Activated T-cell treated with anti-CD3 and anti-CD28 coated beads, Interleukin-2, amount 50 U/mL, for 4 hours (primary cell): Measurements from ENCODE around the gene FAR2. TPM values are rescaled to one million over a fixed set of nuclear protein-coding genes. Genes with fewer than 3 reads are reported as not detected.

Experiments used
- ATAC-seq, 2 donors: fragments of 200-7000 bp; cut with Tn5 transposase; one replicate each; pipeline ENCODE4 v1.10.0; 2021
- DNase-seq: peaks from one replicate; pipeline ENCODE4 v3.0.0-alpha.2; 2020
- H3K27me3 Mint-ChIP-seq: one replicate; pipeline ENCODE4 v1.8.0; 2021; ENCODE audit warnings: low read depth, mixed read lengths
- H3K36me3 Mint-ChIP-seq: one replicate; pipeline ENCODE4 v1.8.0; 2022; ENCODE audit warnings: mixed read lengths; ENCODE audit not compliant: insufficient read depth
- H3K4me1 Mint-ChIP-seq: one replicate; pipeline ENCODE4 v1.8.0; 2021; ENCODE audit warnings: low read depth, mixed read lengths
- H3K4me3 Mint-ChIP-seq: one replicate; pipeline ENCODE4 v1.8.0; 2021; ENCODE audit warnings: mild to moderate bottlenecking, moderate library complexity, mixed read lengths
- H3K9me3 Mint-ChIP-seq: one replicate; pipeline ENCODE4 v1.8.0; 2021; ENCODE audit warnings: mixed read lengths
- total RNA-seq, 3 donors: library from RNA; stranded (reverse); gene quantifications; one replicate each; pipeline ENCODE4 v1.2.1, GENCODE V29; 2021

Gene FAR2
- total RNA-seq, 3 donors from 2014 or later, result 2.5 to 5.9 (median 2.5) TPM

DNA sequence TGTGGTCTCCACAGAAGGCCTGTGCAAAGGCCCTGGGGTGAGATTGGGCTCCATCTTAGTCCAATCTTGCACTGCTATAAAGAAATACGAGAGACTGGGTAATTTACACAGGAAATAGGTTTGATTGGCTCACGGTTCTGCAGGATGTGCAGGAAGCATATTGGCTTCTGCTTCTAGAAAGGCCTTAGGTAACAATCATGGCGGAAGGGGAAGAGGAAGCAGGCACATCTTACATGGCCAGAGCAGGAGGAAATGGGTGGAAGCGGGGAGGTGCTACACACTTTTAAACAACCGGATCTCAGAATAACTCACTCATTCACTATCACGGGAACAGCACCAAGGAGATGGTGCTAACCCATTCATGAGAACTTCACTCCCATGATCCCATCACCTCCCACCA is 55.4 kb downstream of the FAR2 start:
- Mint-ChIP-seq H3K9me3 (no peaks in the 10 kb centered on the region), H3K4me3 (no peak overlapping the region), H3K27me3 (no peaks in the 10 kb centered on the region), H3K36me3 (peaks cover 1% of the 10 kb centered on the region), H3K4me1 (no peaks in the 10 kb centered on the region)
- ATAC-seq (no peak), DNase-seq (no peak)

DNA sequence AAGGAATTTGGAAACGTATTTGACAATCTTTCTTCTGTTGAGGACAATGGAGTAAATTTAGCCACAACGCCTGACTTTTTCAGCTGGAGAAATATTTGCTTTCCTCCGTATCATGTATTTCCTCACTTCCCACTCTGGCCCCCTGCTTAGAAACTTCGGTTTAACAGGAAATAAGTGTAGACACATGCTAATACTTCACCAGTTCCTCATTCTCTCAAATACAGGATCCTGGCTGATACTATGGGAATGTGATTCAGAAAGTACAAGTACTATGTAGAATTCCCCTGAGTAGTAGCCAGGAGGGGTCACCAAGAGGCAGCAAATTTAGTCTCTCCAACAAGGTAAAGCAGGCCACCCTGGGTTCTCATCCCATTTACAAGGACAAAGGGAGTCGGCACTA is 58.0 kb downstream of the FAR2 start:
- Mint-ChIP-seq H3K27me3 (no peaks in the 10 kb centered on the region), H3K36me3 (no peaks in the 10 kb centered on the region), H3K9me3 (no peaks in the 10 kb centered on the region), H3K4me1 (no peaks in the 10 kb centered on the region), H3K4me3 (no peak overlapping the region)
- ATAC-seq (no peak), DNase-seq (no peak)

DNA sequence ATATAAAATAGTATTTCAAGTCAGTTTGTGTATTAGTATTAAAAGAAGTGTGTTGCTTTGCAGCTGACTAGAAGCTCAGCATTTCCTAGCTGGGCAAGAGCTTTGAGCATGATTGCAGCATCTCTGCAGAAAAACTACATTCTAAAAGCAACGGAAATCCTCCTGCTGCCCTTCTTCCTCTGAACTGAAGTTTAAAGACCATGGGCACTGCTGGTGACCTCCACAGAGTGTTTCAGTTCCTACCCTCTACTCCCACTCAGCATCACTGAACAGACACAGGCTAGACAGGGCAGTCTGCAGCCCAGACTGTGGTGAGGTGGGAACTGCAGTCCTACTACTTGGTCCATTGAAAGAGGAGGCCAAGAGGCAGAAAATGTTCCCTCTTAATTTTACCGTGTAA is 59.0 kb downstream of the FAR2 start:
- ATAC-seq (no peak), DNase-seq (no peak)
- Mint-ChIP-seq H3K9me3 (no peaks in the 10 kb centered on the region), H3K4me3 (no peak overlapping the region), H3K27me3 (no peaks in the 10 kb centered on the region), H3K4me1 (no peaks in the 10 kb centered on the region), H3K36me3 (no peaks in the 10 kb centered on the region)

DNA sequence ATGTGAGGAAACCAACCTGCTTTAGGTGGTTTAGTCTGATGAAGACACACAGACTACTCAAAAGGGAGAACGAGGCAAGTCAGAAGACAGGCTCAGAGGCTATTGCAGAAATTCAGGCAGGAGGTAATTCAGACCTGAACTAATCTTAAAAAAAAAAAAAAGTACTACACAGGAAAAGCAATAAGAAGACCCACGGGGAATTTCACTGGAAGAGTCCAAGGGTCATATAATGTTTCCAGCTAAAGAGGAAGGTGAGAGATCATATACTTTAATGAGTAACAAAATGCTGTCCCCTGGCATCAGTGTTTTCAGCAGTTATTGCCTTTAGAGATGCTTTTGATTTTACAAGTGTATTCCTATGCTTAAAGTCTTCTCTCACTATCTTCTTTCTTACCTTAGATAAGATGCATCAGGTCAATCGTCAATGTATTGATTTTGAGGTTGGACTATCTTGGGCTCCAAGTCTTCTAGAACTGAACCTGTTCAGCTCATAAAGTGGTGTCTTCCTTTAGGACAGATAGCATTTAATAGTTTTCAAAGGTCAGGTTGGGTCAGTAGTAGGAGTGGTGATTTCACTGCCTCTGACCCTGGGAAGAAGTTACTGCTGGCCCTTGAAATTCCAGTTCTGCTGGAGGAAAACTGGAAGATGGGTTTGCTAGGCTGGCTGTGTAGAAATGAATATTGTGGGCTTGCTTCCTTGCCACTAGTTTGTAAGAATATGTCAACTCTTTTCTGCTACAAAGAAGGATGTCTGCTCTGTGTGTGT is 60.0 kb downstream of the FAR2 start:
- ATAC-seq, result no peak
- Mint-ChIP-seq H3K4me1 (no peaks in the 10 kb centered on the region), H3K9me3 (no peaks in the 10 kb centered on the region), H3K27me3 (no peaks in the 10 kb centered on the region), H3K36me3 (no peaks in the 10 kb centered on the region), H3K4me3 (no peak overlapping the region)
- no peak for DNase-seq

DNA sequence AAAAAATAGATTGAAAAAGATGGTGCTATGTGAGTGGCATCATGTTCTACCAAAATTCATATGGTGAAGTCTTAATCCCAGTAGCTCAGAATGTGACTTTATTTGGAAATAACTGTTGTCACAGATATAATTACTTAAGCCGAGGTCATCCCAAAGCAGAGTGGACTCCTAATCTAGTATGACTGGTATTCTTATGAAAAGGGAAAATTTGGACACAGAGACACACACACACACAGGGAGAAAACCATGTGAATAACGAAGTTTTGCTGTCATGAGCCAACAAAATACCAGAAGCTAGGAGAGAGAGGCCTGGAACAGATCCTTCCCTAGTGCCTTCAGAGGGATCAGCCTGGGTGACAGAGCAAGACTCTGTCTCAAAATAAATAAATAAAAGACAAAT is 62.6 kb downstream of the FAR2 start:
- H3K4me3 Mint-ChIP-seq, result no peak overlapping the region
- no peaks in the 10 kb centered on the region for H3K9me3 Mint-ChIP-seq
- H3K27me3 Mint-ChIP-seq, result no peaks in the 10 kb centered on the region
- H3K4me1 Mint-ChIP-seq, result no peaks in the 10 kb centered on the region
- no peaks in the 10 kb centered on the region for H3K36me3 Mint-ChIP-seq
- ATAC-seq, result no peak
- DNase-seq, result no peak

DNA sequence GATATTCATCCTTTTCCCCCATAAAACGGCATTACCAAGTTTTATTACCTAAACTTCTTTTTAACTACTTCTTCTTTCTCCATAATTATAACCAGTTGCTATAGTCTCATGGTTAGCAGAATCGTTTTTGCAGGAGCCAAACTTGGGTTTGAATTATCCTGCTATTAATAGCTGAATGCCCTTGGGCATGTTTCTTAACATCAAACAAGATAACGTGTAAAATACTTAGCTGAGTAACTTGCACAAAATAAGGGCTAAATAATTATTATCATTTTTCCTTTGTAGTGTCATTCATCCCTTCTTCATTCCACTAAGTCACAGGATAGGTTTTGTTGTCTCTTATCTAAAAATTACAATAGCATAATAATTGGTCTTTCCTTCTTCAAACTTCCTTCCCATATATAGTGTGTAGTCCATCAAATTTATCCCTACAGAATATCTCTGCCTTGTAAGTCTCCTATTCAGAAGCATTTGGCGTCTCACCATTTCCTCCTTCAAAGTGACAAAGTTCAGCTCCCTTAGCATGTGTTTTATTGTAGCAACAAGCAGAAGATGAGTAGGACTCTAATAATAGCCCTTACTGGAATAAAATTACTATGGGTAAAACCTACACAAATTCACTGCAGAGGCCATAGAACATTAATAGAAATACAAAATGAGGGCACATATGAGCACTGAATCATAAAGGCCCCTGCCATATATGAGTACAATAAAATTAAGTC is 63.8 kb downstream of the FAR2 start:
- Mint-ChIP-seq H3K4me3 (no peak overlapping the region), H3K4me1 (no peaks in the 10 kb centered on the region), H3K27me3 (no peaks in the 10 kb centered on the region), H3K9me3 (no peaks in the 10 kb centered on the region), H3K36me3 (no peaks in the 10 kb centered on the region)
- DNase-seq (no peak), ATAC-seq (no peak)

DNA sequence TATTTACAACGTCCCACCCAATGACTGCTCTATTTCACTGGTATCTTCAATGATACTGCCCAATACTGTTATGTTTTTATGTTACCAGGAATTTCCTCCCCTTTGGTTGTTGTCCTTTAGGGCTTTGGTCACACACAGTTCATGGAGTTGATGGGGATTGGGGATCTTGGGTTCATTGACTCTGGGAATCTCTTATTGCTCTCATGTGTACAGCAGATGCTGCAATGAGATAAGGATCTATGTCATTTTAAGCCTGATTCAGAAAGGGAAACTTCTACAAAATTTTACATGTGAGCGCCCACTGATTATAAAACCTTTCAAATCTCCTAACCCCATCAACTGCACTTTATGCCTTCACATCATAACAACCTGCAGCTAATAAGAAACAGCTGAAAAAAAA is 67.2 kb downstream of the FAR2 start:
- ATAC-seq, result no peak
- peaks cover under 1% of the 10 kb centered on the region for H3K9me3 Mint-ChIP-seq
- no peak for DNase-seq
- no peaks in the 10 kb centered on the region for H3K36me3 Mint-ChIP-seq
- H3K4me3 Mint-ChIP-seq, result no peak overlapping the region
- H3K4me1 Mint-ChIP-seq, result no peaks in the 10 kb centered on the region
- no peaks in the 10 kb centered on the region for H3K27me3 Mint-ChIP-seq

DNA sequence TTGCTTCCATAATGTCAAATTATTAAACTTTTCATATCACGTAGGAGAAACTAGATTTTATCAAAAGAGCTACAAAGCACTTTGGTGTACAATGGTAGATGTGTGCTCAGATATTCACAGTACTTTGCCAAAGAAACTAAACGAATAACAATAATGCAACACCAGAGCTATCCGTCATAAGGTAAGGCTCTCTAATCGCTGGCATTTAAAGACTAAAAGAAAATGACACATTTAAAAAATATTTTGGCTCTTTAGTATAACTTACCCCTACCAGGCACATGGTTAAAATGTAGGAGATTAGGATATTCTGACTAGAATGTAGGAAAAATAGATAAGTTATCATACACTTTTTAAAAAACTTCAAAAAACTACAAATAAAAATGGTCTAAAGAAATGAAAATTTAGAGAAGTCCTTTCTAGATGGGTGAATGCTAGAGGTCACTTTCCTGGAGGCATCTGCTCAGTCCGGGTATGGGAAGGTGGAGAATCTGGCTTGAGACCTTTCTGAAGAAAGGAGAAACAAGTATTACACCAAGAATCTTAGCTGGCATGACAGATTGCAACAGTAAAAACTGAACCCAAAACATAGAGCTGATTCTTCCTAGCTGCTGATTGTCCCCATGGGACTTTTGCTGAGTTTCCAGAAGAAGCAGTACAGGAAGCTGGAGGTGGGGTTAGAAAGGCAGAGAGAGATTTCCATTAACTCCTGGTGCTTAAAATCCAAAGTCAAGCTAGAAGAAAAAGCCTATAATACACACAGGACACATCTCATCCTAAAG is 67.9 kb downstream of the FAR2 start:
- Mint-ChIP-seq H3K4me3 (no peak overlapping the region), H3K9me3 (peaks cover 5% of the 10 kb centered on the region), H3K36me3 (no peaks in the 10 kb centered on the region), H3K4me1 (no peaks in the 10 kb centered on the region), H3K27me3 (no peaks in the 10 kb centered on the region)
- DNase-seq (no peak), ATAC-seq (no peak)

DNA sequence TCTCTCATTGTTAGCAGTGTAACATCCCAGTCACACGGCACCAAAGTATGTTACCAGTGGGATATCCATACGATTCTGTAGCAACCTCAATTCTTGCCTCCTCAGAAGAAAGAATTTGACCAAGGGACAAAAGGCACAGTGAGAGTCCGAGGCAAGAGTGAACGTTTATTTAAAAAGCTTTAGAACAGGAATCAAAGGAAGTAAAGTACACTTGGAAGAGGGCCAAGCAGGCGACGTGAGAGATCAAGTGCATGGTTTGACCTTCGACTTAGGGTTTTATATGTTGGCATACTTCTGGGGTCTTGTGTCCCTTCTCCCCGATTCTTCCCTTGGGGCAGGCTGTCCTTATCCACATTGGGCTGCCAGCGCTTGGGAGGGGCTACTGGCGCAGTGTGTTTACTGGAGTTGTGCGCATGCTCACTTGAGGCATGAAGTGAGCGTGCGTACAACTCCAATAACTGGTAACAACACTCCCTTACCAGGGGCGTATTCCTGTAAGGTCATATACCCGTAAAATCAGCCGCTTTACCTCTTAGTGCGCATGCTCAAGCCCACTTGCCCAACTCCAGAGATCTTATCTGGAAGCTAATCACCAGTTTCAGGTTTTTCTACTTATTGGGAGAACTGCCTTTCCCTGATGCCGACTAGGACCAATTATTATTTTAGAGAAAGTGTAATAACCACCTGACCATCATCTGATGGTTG is 71.7 kb downstream of the FAR2 start:
- Mint-ChIP-seq H3K4me3 (no peak overlapping the region), H3K36me3 (no peaks in the 10 kb centered on the region), H3K9me3 (peaks cover 8% of the 10 kb centered on the region), H3K4me1 (no peaks in the 10 kb centered on the region), H3K27me3 (no peaks in the 10 kb centered on the region)
- no peak for DNase-seq
- ATAC-seq, result no peak

DNA sequence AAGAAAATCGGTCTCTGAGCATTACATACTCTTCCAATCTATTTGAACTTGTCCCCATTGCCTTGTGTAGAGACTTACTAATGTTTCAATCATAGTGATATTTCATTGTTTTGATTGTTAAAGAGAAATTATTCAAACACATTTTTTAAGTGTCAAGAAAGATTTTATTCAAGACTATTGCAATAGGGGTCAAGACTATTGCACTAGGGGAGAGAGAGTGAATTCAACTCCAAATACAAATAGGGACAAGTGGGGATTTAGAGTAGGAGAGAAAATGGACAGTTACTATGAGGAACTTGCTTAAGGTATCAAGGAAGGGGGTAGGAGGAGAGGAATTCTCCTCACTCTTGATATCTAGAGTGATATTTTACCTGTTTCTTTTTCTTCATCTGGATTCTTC is 73.1 kb downstream of the FAR2 start:
- no peaks in the 10 kb centered on the region for H3K27me3 Mint-ChIP-seq
- ATAC-seq (no peak), DNase-seq (no peak)
- H3K4me1 Mint-ChIP-seq, result no peaks in the 10 kb centered on the region
- H3K36me3 Mint-ChIP-seq, result no peaks in the 10 kb centered on the region
- no peak overlapping the region for H3K4me3 Mint-ChIP-seq
- H3K9me3 Mint-ChIP-seq, result peaks cover 8% of the 10 kb centered on the region

DNA sequence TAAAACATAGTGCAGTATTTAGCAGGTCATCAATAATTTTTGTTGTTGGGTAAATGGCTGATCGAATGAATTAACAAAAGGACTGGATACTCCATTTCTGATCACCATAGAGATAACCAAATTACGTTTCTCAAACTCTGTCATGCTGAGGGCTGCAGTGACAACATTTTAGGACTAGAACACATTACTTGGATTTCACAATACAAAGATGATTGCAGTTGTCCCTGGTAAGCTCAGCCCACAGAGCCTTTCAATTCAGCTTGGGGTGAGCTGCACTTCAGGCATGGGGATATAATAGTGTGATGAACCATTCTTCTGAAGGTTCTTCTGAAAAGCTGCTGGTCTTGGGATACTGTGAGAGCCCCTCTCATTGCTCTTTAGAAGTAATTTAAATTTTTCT is 74.3 kb downstream of the FAR2 start:
- no peaks in the 10 kb centered on the region for H3K36me3 Mint-ChIP-seq
- no peaks in the 10 kb centered on the region for H3K27me3 Mint-ChIP-seq
- ATAC-seq (no peak), DNase-seq (no peak)
- no peak overlapping the region for H3K4me3 Mint-ChIP-seq
- no peaks in the 10 kb centered on the region for H3K4me1 Mint-ChIP-seq
- peaks cover 8% of the 10 kb centered on the region for H3K9me3 Mint-ChIP-seq

DNA sequence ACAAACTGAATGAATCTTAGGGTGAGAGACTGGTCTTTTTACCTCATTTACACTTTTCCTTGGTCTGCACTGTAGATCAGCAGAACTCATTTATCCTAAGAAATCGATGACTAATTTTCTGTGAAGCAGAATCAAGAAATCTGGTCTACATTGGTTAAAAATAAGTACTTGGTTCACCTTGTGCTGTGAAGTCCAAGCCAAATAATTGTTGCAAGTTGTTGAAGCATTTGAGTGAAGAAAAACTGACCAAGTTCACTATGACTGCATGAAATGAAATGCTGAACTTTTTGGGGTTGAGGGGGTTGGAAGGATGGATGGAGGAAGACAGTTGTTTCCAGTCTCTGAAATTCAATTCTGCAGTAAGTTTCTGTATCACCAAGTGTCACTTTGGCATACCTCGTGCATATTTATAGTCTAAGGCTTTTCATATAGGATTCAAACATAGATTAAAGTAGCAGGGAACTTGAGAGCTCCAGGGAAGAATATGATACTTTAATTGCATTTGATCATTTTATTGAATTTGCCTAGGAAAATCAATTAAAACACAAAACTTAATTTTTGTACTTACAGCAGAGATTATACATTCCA is 75.0 kb downstream of the FAR2 start:
- H3K36me3 Mint-ChIP-seq, result no peaks in the 10 kb centered on the region
- H3K9me3 Mint-ChIP-seq, result peaks cover 8% of the 10 kb centered on the region
- ATAC-seq (no peak), DNase-seq (no peak)
- H3K4me1 Mint-ChIP-seq, result no peaks in the 10 kb centered on the region
- H3K27me3 Mint-ChIP-seq, result no peaks in the 10 kb centered on the region
- H3K4me3 Mint-ChIP-seq, result no peak overlapping the region

DNA sequence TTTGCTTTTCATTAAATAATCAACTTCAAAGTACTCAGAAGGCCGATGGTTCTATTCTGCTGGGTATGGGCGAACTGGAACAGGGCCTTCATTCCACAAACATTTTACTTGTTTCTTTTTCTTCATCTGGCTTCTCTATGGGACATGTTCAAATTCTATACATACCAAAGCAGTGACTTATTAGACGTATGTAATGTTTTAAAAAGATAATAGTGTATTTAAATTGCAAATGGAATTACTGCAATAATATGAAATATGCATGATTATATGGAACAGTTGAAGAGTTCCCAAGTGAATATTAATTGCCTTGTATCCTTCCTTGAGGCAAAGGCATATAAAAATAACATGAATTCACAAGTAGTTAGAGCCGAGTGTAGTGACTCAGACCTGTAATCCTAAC is 75.5 kb downstream of the FAR2 start:
- DNase-seq (no peak), ATAC-seq (no peak)
- Mint-ChIP-seq H3K4me1 (no peaks in the 10 kb centered on the region), H3K36me3 (no peaks in the 10 kb centered on the region), H3K27me3 (no peaks in the 10 kb centered on the region), H3K4me3 (no peak overlapping the region), H3K9me3 (peaks cover 8% of the 10 kb centered on the region)

DNA sequence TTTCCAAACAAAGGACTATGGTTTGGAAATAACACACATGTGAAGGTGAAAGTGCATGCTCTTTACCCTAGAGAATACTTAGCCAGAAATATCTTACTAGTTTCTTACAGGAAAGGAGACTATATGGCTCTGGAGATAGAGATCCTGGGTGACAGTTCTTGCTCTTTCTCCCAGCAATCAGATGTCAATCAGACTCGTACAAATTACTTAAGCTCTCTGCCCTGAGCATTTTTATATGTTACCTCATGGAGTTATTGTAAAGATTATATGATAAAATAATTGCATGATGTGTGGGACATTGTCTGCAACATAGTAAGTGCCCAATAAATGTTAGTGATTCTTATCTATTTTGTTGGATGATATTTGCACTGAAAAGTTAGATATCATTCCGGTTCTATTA is 76.8 kb downstream of the FAR2 start:
- DNase-seq (no peak), ATAC-seq (no peak)
- Mint-ChIP-seq H3K36me3 (no peaks in the 10 kb centered on the region), H3K9me3 (peaks cover 8% of the 10 kb centered on the region), H3K4me3 (no peak overlapping the region), H3K27me3 (no peaks in the 10 kb centered on the region), H3K4me1 (no peaks in the 10 kb centered on the region)
